OCI-LY7 (cell line): Measurements from ENCODE around the gene HINT3.

Source experiments
- CTCF ChIP-seq: fragments of 200-600 bp; sonication (generic); conservative IDR thresholded peaks from 2 replicates; pipeline ENCODE4 v1.5.1; 2014; ENCODE audit warnings: mild to moderate bottlenecking, antibody characterized with exemption, low read length, moderate library complexity, mixed read lengths
- EZH2phosphoT487 ChIP-seq: fragments of 200-600 bp; sonication (generic); IDR thresholded peaks from 2 replicates; pipeline ENCODE4 v1.6.1; 2018; ENCODE audit warnings: low read depth, borderline replicate concordance, mild to moderate bottlenecking, mixed run types, antibody characterized with exemption, low read length, moderate library complexity, mixed read lengths

GRCh38 chr6:125949069-125949468 is 7.5 kb upstream of the HINT3 start:
- no peak for TF ChIP-seq CTCF
- TF ChIP-seq EZH2phosphoT487 = no peak
